NCI-H128 (cell line): ENCODE results near the gene COL4A2.

Experiments
- DNase-seq: peaks from one replicate; lab custom pipeline; 2025; ENCODE audit not compliant: unreplicated experiment; lab: John Stamatoyannopoulos, UW

Gene COL4A2

GRCh38 chr13:110414931-110415330 is 107.8 kb downstream of the COL4A2 start:
- no peak for DNase-seq

- DNase-seq = no peak
Measured at GRCh38 chr13:110415669-110416068, 108.6 kb downstream of the COL4A2 start.

- DNase-seq = no peak
Measured at GRCh38 chr13:110416131-110417025, 109.3 kb downstream of the COL4A2 start.

- DNase-seq = no peak
Measured at GRCh38 chr13:110418944-110419343, 111.9 kb downstream of the COL4A2 start.

GRCh38 chr13:110419381-110419791 is 112.3 kb downstream of the COL4A2 start:
- DNase-seq = no peak

GRCh38 chr13:110419946-110420345 is 112.9 kb downstream of the COL4A2 start:
- no peak for DNase-seq

GRCh38 chr13:110420626-110421025 is 113.5 kb downstream of the COL4A2 start:
- no peak for DNase-seq

GRCh38 chr13:110421061-110421460 is 114.0 kb downstream of the COL4A2 start:
- DNase-seq = no peak

GRCh38 chr13:110421696-110422385 is 114.8 kb downstream of the COL4A2 start:
- DNase-seq = no peak

GRCh38 chr13:110422913-110423688 is 116.0 kb downstream of the COL4A2 start:
- DNase-seq = no peak

GRCh38 chr13:110423689-110424302 is 116.7 kb downstream of the COL4A2 start:
- DNase-seq = no peak

- DNase-seq = no peak
Measured at GRCh38 chr13:110424569-110425443, 117.7 kb downstream of the COL4A2 start.

GRCh38 chr13:110425444-110425780 is 118.3 kb downstream of the COL4A2 start:
- no peak for DNase-seq

GRCh38 chr13:110426735-110427134 is 119.7 kb downstream of the COL4A2 start:
- no peak for DNase-seq

- no peak for DNase-seq
Measured at GRCh38 chr13:110428313-110428712, 121.2 kb downstream of the COL4A2 start.

GRCh38 chr13:110430391-110431336 is 123.6 kb downstream of the COL4A2 start:
- no peak for DNase-seq

- DNase-seq = no peak
Measured at GRCh38 chr13:110431425-110432294, 124.6 kb downstream of the COL4A2 start.

- DNase-seq = no peak
Measured at GRCh38 chr13:110432522-110432921, 125.4 kb downstream of the COL4A2 start.
